ENCODE measurements around the gene ANKZF1.

ANKZF1 gene

GRCh38 chr2:219209236-219210195 lies 20.1 kb upstream of the ANKZF1 start:
- DNase-seq: no peak

- no peak for DNase-seq
These were observed 19.3 kb upstream of the ANKZF1 start for GRCh38 chr2:219210196-219210885.

GRCh38 chr2:219210886-219211362 lies 18.7 kb upstream of the ANKZF1 start:
- no peak for DNase-seq

- no peak for DNase-seq
These were observed 16.6 kb upstream of the ANKZF1 start for GRCh38 chr2:219213026-219213415.

GRCh38 chr2:219213486-219214071 lies 16.0 kb upstream of the ANKZF1 start:
- DNase-seq: no peak

- DNase-seq: no peak
These were observed 15.5 kb upstream of the ANKZF1 start for GRCh38 chr2:219214141-219214540.

- no peak for DNase-seq
These were observed 14.8 kb upstream of the ANKZF1 start for GRCh38 chr2:219214786-219215185.

GRCh38 chr2:219215871-219216534 lies 13.6 kb upstream of the ANKZF1 start:
- no peak for DNase-seq

- no peak for DNase-seq
These were observed 13.1 kb upstream of the ANKZF1 start for GRCh38 chr2:219216535-219216915.

- DNase-seq: no peak
These were observed 11.3 kb upstream of the ANKZF1 start for GRCh38 chr2:219218217-219218731.

- peak; percentile 62 for DNase-seq
These were observed 10.6 kb upstream of the ANKZF1 start, which contains the start of gene ABCB6 for GRCh38 chr2:219218732-219219701. Gene ABCB6, minus strand, starts transcription at chr2:219218958. Its CDS starts 285 bp downstream, at chr2:219218673.

GRCh38 chr2:219219784-219220532 lies 9.6 kb upstream of the ANKZF1 start:
- DNase-seq: no peak

GRCh38 chr2:219220652-219221402 lies 8.8 kb upstream of the ANKZF1 start:
- no peak for DNase-seq

- DNase-seq: no peak
These were observed 7.6 kb upstream of the ANKZF1 start for GRCh38 chr2:219221957-219222518.

GRCh38 chr2:219223831-219224610 lies 5.6 kb upstream of the ANKZF1 start:
- DNase-seq: no peak

- no peak for DNase-seq
These were observed 4.3 kb upstream of the ANKZF1 start for GRCh38 chr2:219225350-219225749.

GRCh38 chr2:219228041-219228910 lies 1.3 kb upstream of the ANKZF1 start:
- no peak for DNase-seq

- DNase-seq: no peak
These were observed 698 bp upstream of the ANKZF1 start for GRCh38 chr2:219228911-219229304.
